ENCODE measurements around the gene NSD2. TPM values are rescaled to one million over a fixed set of nuclear protein-coding genes. Genes with fewer than 3 reads are reported as not detected.

The NSD2 gene
- total RNA-seq, 1 experiment from 2014 or later = 136 TPM

- Histone ChIP-seq H4K8ac (replicated peaks; ENCODE audit: insufficient read length, low read depth, low read length) (no peak overlapping the region), H4K20me1 (ENCODE audit: control insufficient read depth, insufficient read depth, insufficient read length) (no peaks in the 10 kb centered on the region), H4K5ac (ENCODE audit: insufficient read length, low read depth, low read length) (no peak overlapping the region), H3K4ac (ENCODE audit: low read depth, low read length) (no peak overlapping the region), H3K27ac (ENCODE audit: insufficient read length, low read depth, low read length) (no peak overlapping the region), H3K79me1 (ENCODE audit: insufficient read depth, low read depth, low read length, poor library complexity, severe bottlenecking) (no peaks in the 10 kb centered on the region), H3K9me3 (ENCODE audit: control insufficient read depth, low read depth, low read length) (no peaks in the 10 kb centered on the region), H2BK15ac (ENCODE audit: low read depth, low read length) (no peak overlapping the region), H3K23me2 (ENCODE audit: insufficient read length, low read depth, low read length, poor library complexity, severe bottlenecking) (no peaks in the 10 kb centered on the region), H2AK5ac (ENCODE audit: insufficient read length, low read length) (no peak overlapping the region), H3K23ac (ENCODE audit: insufficient read length, low read depth, low read length) (no peak overlapping the region), H2BK120ac (ENCODE audit: low read depth, low read length, poor library complexity, severe bottlenecking) (no peak overlapping the region), H2BK5ac (ENCODE audit: insufficient read length, low read length) (no peak overlapping the region), H3K27me3 (ENCODE audit: insufficient read depth, low read length) (no peaks in the 10 kb centered on the region), H2BK20ac (ENCODE audit: low read depth, low read length, poor library complexity, severe bottlenecking) (no peak overlapping the region), H3K4me2 (ENCODE audit: insufficient read depth, insufficient read length, low read length) (no peak overlapping the region), H2BK12ac (ENCODE audit: insufficient read length, low read depth, low read length) (no peak overlapping the region), H3T11ph (ENCODE audit: low read length) (no peak overlapping the region), H3K14ac (ENCODE audit: insufficient read depth, low read length) (no peak overlapping the region), H2AFZ (ENCODE audit: low read length) (no peak overlapping the region), H3K79me2 (ENCODE audit: insufficient read depth, low read length) (no peaks in the 10 kb centered on the region), H3K9ac (ENCODE audit: extremely low read depth, insufficient read length, low read length) (no peak overlapping the region), H3K4me1 (ENCODE audit: insufficient read depth, low read length) (no peaks in the 10 kb centered on the region), H3K56ac (ENCODE audit: insufficient read length, low read depth, low read length) (no peak overlapping the region), H3K18ac (ENCODE audit: insufficient read length, low read depth, low read length) (no peak overlapping the region), H4K91ac (ENCODE audit: insufficient read length, low read depth, low read length) (no peak overlapping the region)
- Mint-ChIP-seq H3K9me3 (no peaks in the 10 kb centered on the region), H3K27ac (peak overlapping the region in 1 of 3 experiments; percentile 81; a peak in 3 of 7 replicates), H3K4me3 (no peak overlapping the region), H3K4me1 (peaks cover 0 to 9% of the 10 kb centered on the region in 2 experiments; a peak in 2 of 4 replicates), H3K36me3 (ENCODE audit: insufficient read depth in 1 of 3, low read depth in 3 of 3) (peaks cover 30 to 87% (median 72%) of the 10 kb centered on the region in 3 experiments; a peak in 6 of 7 replicates), H3K27me3 (ENCODE audit: low read depth) (no peaks in the 10 kb centered on the region)
- peak; percentile 22 for DNase-seq
- WGBS (ENCODE audit: extremely low coverage, insufficient read length, low lambda C conversion rate) = no CpG with 5 or more reads among the region's 22 CpGs
- TF ChIP-seq CTCF (conservative IDR thresholded peaks at IDR 0.05) = no peak
These were observed 108.4 kb downstream of the NSD2 start for GRCh38 chr4:1979477-1980196.

Measured in H9 (cell line).